Sigmoid colon (tissue), 3 donors: ENCODE measurements around the gene SPINDOC.

Experiments used
- POLR2A ChIP-seq, 2 donors: fragments of 450-650 bp; IDR thresholded peaks; one replicate each; pipeline ENCODE4 v1.6.1; 2016; ENCODE audit warnings: antibody characterized with exemption in 2 of 2, mild to moderate bottlenecking in 2 of 2, moderate library complexity in 2 of 2
- TF ChIP-seq, protein P1 (sequence below), 4 experiments: fragments of 450-650 bp in 3 of 4; fragments of 200-600 bp in 1 of 4; IDR thresholded peaks; one replicate each; pipeline ENCODE4 v1.5.1; 2016 to 2019; ENCODE audit warnings: antibody characterized with exemption in 4 of 4, mild to moderate bottlenecking in 3 of 4, moderate library complexity in 2 of 4

DNA sequence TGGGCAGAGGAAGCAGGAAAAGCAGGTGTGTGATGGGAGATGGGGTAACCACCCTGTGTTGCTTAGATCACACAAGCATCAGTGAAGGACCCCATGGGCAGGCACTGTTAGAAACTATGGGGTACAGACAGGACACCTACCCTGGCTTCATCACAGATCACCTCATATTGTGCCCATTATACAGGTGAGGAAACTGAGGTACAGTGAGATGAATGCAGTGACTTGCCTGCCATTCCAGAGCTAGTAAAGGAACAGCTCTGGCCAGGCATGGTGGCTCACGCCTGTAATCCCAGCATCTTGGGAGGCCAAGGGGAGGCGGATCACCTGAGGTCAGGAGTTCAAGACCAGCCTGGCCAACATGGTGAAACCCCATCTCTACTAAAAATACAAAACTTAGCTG, 19.8 kb downstream of the SPINDOC start:
- TF ChIP-seq, protein P1, sequence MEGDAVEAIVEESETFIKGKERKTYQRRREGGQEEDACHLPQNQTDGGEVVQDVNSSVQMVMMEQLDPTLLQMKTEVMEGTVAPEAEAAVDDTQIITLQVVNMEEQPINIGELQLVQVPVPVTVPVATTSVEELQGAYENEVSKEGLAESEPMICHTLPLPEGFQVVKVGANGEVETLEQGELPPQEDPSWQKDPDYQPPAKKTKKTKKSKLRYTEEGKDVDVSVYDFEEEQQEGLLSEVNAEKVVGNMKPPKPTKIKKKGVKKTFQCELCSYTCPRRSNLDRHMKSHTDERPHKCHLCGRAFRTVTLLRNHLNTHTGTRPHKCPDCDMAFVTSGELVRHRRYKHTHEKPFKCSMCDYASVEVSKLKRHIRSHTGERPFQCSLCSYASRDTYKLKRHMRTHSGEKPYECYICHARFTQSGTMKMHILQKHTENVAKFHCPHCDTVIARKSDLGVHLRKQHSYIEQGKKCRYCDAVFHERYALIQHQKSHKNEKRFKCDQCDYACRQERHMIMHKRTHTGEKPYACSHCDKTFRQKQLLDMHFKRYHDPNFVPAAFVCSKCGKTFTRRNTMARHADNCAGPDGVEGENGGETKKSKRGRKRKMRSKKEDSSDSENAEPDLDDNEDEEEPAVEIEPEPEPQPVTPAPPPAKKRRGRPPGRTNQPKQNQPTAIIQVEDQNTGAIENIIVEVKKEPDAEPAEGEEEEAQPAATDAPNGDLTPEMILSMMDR (IDR thresholded peaks at IDR 0.05) = no peak
- TF ChIP-seq POLR2A (IDR thresholded peaks at IDR 0.05) = no peak
